Placental epithelial cell (primary cell): Measurements from ENCODE around the gene SPP2. TPM values are rescaled to one million over a fixed set of nuclear protein-coding genes. Genes with fewer than 3 reads are reported as not detected.

ENCODE experiments used
- total RNA-seq: library from RNA; depleted of rRNA; stranded (reverse); fragments of >200 nt; gene quantifications from 2 replicates; pipeline ENCODE4 v1.2.3, GENCODE V29; 2012

The SPP2 gene
- total RNA-seq, result not detected in 2 replicates

GRCh38 chr2:234050455-234051135 is at the start of gene SPP2:
Gene SPP2 (plus strand): TSS chr2:234050702. CDS start chr2:234050787, 85 bp downstream.

Other genes starting within 250 kb of the SPP2 start
- 7.1 and 7.9 TPM in 2 replicates for gene HJURP, start 196.2 kb upstream of the SPP2 start, total RNA-seq
- gene TRPM8, start 133.3 kb upstream of the SPP2 start, total RNA-seq, result not detected in 2 replicates